ENCODE measurements around the gene DISP2.

DNA sequence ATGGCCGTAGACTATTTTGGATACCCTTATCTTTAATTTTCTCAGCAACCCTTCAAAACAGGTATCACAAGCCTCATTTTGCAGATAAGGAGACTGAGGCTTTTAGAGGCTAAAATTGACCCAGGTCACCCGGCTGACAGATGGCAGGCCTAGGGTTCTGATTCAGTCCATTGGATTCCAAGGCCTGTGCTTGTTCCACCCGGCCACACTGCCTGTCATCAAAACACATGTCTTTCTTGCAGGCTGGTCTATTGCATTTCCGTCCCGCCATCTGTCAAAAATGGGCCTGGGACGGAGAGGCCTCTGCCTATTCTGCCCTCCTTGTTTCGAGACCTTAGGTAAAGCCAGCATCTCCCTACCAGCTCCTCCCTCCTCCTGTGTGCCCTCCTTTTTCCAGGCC lies 26.4 kb upstream of the DISP2 start:
- TF ChIP-seq, protein P1, sequence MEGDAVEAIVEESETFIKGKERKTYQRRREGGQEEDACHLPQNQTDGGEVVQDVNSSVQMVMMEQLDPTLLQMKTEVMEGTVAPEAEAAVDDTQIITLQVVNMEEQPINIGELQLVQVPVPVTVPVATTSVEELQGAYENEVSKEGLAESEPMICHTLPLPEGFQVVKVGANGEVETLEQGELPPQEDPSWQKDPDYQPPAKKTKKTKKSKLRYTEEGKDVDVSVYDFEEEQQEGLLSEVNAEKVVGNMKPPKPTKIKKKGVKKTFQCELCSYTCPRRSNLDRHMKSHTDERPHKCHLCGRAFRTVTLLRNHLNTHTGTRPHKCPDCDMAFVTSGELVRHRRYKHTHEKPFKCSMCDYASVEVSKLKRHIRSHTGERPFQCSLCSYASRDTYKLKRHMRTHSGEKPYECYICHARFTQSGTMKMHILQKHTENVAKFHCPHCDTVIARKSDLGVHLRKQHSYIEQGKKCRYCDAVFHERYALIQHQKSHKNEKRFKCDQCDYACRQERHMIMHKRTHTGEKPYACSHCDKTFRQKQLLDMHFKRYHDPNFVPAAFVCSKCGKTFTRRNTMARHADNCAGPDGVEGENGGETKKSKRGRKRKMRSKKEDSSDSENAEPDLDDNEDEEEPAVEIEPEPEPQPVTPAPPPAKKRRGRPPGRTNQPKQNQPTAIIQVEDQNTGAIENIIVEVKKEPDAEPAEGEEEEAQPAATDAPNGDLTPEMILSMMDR (IDR thresholded peaks at IDR 0.05): no peak
- no peak for TF ChIP-seq POLR2A (IDR thresholded peaks at IDR 0.05)
